ENCODE results near the gene ANXA6. TPM values are rescaled to one million over a fixed set of nuclear protein-coding genes. Genes with fewer than 3 reads are reported as not detected.

Gene ANXA6
- polyA plus RNA-seq, 1 donor (not counting 4 experiments of a cell fraction or from before 2014, with no cell fraction given), result 37.0 TPM

DNA sequence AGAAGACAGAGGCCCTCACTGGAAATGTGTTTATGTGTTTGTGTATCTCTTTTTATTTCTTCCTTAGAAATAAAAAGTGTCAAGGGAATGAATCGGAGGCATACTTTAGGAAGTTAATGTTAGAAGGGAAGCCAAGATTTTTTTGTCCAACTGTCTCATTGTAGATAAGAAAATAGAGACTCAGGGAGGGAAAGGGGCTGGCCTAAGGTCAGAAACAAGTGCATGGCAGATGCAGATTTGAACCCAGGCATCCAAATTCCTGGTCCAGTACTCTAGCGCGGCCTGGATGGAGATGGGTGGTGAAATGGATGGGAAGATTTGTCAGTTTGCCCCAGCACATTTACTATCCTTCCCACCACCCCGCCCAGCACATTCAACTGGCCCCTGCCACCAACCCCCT, 56.9 kb downstream of the ANXA6 start:
- H2AFZ ChIP-seq (ENCODE audit: control insufficient read depth, low read length), result no peak overlapping the region
- dilution Hi-C loops (cut with MboI; ENCODE audit: extremely low pct_ligation_motif_present, low sequenced_read_pairs), result no loop called here
- no peak overlapping the region for H3K4me2 ChIP-seq (ENCODE audit: control insufficient read depth, extremely low read depth, insufficient read depth, low read depth, low read length)
- H3K4me3 ChIP-seq (ENCODE audit: control insufficient read depth in 2 of 3, extremely low read depth in 1 of 3, insufficient read depth in 2 of 3, low read depth in 1 of 3, low read length in 3 of 3), result no peak overlapping the region
- TF ChIP-seq EZH2 (IDR thresholded peaks at IDR 0.05; ENCODE audit: low read length), result no peak
- no peak overlapping the region for H3K9ac ChIP-seq (ENCODE audit: control insufficient read depth, extremely low read depth, insufficient read depth, low read length)
- no peaks in the 10 kb centered on the region for H3K9me3 ChIP-seq (ENCODE audit: control insufficient read depth, low read depth, low read length)
- no peaks in the 10 kb centered on the region for H3K27me3 ChIP-seq (ENCODE audit: control insufficient read depth, extremely low read depth, insufficient read depth, low read length)
- no peak overlapping the region for H3K27ac ChIP-seq (ENCODE audit: control insufficient read depth, insufficient read depth, low read length)
- no peaks in the 10 kb centered on the region for H3K9me1 ChIP-seq (ENCODE audit: control insufficient read depth, extremely low read depth, insufficient read depth, low read length)
- no peaks in the 10 kb centered on the region for H4K20me1 ChIP-seq (ENCODE audit: control insufficient read depth, extremely low read depth, insufficient read depth, low read length)
- H3K36me3 ChIP-seq (ENCODE audit: control insufficient read depth in 2 of 2, extremely low read depth in 1 of 2, insufficient read depth in 2 of 2, low read length in 2 of 2), result no peaks in the 10 kb centered on the region
- DNase-seq (ENCODE audit: low read depth, low spot score) (no peak), FAIRE-seq (no peak)
- H3K79me2 ChIP-seq (ENCODE audit: control insufficient read depth, insufficient read depth, low read length), result no peaks in the 10 kb centered on the region
- peaks cover 4% of the 10 kb centered on the region for H3K4me1 ChIP-seq (ENCODE audit: control insufficient read depth, extremely low read depth, insufficient read depth, low read length)

DNA sequence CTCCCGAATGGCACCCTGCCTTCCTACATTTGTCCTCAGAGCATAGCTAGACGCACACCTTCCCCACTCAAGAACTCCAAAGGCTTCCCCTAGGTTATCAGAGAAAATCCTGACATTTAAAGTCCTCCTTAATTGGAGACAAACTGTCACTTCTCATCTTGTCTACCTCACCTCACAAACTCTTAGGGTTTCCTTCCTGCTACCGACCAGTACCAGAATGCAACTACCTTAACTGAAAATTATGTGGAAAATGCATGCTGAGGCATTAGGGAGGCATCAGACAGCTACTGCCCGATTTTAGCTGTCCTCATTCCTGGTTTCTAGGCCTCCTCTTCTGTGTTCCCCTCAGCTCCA, 58.8 kb downstream of the ANXA6 start:
- DNase-seq (ENCODE audit: low read depth, low spot score) (no peak), FAIRE-seq (no peak)
- no peak overlapping the region for H2AFZ ChIP-seq (ENCODE audit: control insufficient read depth, low read length)
- H3K27ac ChIP-seq (ENCODE audit: control insufficient read depth, insufficient read depth, low read length), result no peak overlapping the region
- dilution Hi-C loops (cut with MboI; ENCODE audit: extremely low pct_ligation_motif_present, low sequenced_read_pairs), result no loop called here
- no peaks in the 10 kb centered on the region for H3K27me3 ChIP-seq (ENCODE audit: control insufficient read depth, extremely low read depth, insufficient read depth, low read length)
- H3K4me2 ChIP-seq (ENCODE audit: control insufficient read depth, extremely low read depth, insufficient read depth, low read depth, low read length), result no peak overlapping the region
- TF ChIP-seq, protein P1, sequence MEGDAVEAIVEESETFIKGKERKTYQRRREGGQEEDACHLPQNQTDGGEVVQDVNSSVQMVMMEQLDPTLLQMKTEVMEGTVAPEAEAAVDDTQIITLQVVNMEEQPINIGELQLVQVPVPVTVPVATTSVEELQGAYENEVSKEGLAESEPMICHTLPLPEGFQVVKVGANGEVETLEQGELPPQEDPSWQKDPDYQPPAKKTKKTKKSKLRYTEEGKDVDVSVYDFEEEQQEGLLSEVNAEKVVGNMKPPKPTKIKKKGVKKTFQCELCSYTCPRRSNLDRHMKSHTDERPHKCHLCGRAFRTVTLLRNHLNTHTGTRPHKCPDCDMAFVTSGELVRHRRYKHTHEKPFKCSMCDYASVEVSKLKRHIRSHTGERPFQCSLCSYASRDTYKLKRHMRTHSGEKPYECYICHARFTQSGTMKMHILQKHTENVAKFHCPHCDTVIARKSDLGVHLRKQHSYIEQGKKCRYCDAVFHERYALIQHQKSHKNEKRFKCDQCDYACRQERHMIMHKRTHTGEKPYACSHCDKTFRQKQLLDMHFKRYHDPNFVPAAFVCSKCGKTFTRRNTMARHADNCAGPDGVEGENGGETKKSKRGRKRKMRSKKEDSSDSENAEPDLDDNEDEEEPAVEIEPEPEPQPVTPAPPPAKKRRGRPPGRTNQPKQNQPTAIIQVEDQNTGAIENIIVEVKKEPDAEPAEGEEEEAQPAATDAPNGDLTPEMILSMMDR (optimal IDR thresholded peaks at IDR 0.05 in 1 of 3, IDR thresholded peaks at IDR 0.05 in 1 of 3, conservative IDR thresholded peaks at IDR 0.05 in 1 of 3; ENCODE audit: extremely low read depth in 1 of 3, insufficient read depth in 2 of 3, low read length in 3 of 3), result no peak
- no peak for TF ChIP-seq EZH2 (IDR thresholded peaks at IDR 0.05; ENCODE audit: low read length)
- H3K9me3 ChIP-seq (ENCODE audit: control insufficient read depth, low read depth, low read length), result no peaks in the 10 kb centered on the region
- H4K20me1 ChIP-seq (ENCODE audit: control insufficient read depth, extremely low read depth, insufficient read depth, low read length), result no peaks in the 10 kb centered on the region
- H3K4me1 ChIP-seq (ENCODE audit: control insufficient read depth, extremely low read depth, insufficient read depth, low read length), result peaks cover 22% of the 10 kb centered on the region
- no peaks in the 10 kb centered on the region for H3K79me2 ChIP-seq (ENCODE audit: control insufficient read depth, insufficient read depth, low read length)
- H3K9ac ChIP-seq (ENCODE audit: control insufficient read depth, extremely low read depth, insufficient read depth, low read length), result no peak overlapping the region
- H3K9me1 ChIP-seq (ENCODE audit: control insufficient read depth, extremely low read depth, insufficient read depth, low read length), result no peaks in the 10 kb centered on the region
- no peak overlapping the region for H3K4me3 ChIP-seq (ENCODE audit: control insufficient read depth in 2 of 3, extremely low read depth in 1 of 3, insufficient read depth in 2 of 3, low read depth in 1 of 3, low read length in 3 of 3)
- H3K36me3 ChIP-seq (ENCODE audit: control insufficient read depth in 2 of 2, extremely low read depth in 1 of 2, insufficient read depth in 2 of 2, low read length in 2 of 2), result no peaks in the 10 kb centered on the region
